Limb (tissue), 2 donors: Measurements from ENCODE around the gene ARAP1.

Source experiments
- DNase-seq, 2 donors: peaks; one replicate each; pipeline ENCODE4 v3.0.0-alpha.2; 2016; ENCODE audit errors: extremely low spot score in 2 of 2

The ARAP1 gene

GRCh38 chr11:72724851-72725723 is 27.1 kb downstream of the ARAP1 start:
- peak; percentile 85 to 87 for DNase-seq

GRCh38 chr11:72724021-72724551 is 28.1 kb downstream of the ARAP1 start:
- no peak for DNase-seq

GRCh38 chr11:72723508-72723907 is 28.7 kb downstream of the ARAP1 start:
- no peak for DNase-seq

DNA sequence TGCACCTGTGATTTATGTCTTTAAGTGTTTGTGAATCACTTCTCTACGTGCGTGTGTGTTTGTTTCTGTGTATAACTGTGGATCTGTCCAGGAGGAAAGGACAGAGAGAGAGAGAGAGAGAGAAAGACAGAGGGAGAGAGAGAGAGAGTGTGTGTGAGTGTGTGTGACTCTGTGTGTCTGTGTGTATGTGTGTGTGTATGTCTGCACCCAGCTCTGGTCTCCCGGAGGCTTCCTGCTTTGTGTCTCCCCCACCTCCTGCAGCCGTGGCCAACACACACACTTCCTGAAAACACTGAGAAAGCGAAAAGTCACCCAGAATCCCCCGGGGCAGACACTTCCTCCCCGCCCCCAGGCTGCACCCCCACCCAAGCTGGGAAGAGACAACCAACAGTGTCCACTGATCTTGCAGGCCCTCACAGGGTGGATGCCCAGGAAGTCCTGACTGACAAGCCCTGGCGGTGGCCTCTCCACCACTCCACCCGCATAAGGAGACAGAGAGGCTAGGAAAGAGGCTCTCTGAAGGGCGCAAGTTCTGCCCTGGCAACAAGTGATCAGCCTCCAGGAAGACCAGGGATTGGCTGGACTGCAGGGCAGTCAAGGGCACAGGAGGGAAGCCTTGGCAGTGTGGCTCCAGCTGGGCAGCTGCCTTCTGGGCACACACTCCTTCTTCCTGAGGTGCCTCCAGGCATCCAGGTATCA is 30.0 kb downstream of the ARAP1 start:
- DNase-seq = peak; percentile 86 to 89

DNA sequence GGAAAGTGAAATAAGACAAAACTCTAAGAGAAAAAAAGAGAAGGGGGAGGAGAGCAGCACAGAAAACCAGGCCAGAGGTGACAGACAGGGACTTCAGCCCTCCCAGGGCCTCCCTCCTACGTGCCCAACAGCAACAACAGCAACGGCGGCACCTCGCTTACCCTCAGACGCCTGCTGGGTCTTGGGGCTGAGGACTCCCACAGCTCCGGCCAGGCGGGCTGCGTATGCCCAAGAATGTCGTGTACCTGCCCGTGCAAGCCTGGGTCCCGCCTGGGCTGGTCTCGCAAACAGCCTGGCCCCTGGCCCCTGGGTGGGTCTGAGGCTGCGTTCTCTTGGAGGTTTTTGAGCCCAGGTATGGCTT is 30.5 kb downstream of the ARAP1 start:
- DNase-seq = no peak

- no peak for DNase-seq
Observed at GRCh38 chr11:72721276-72721675, 30.9 kb downstream of the ARAP1 start.

- no peak for DNase-seq
Observed at GRCh38 chr11:72720784-72721183, 31.4 kb downstream of the ARAP1 start.

- DNase-seq = no peak
Observed at GRCh38 chr11:72720047-72720446, 32.2 kb downstream of the ARAP1 start.

- no peak for DNase-seq
Observed at GRCh38 chr11:72719551-72719950, 32.7 kb downstream of the ARAP1 start.

- DNase-seq = no peak
Observed at GRCh38 chr11:72719144-72719543, 33.1 kb downstream of the ARAP1 start.

DNA sequence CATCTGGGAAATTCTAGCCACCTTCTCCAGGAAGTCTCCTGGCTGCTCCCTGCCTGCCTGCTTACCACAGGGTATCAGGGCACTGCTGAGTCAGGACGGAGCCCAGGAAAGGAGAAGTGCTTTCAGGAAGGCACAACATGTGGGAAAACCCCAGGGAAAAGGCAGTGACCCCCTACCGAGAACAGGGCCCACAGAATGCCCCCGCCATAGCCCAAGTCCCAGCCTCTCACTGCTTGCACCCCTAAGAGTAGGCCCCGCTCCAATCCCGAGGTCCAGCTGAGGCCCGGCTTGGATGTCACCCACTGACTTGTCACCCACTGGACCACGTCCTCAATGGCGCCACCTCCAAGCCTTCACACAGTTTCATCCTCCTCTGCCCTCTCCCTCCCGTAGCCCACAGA is 34.1 kb downstream of the ARAP1 start:
- DNase-seq = no peak

- no peak for DNase-seq
Observed at GRCh38 chr11:72716788-72717435, 35.3 kb downstream of the ARAP1 start.

DNA sequence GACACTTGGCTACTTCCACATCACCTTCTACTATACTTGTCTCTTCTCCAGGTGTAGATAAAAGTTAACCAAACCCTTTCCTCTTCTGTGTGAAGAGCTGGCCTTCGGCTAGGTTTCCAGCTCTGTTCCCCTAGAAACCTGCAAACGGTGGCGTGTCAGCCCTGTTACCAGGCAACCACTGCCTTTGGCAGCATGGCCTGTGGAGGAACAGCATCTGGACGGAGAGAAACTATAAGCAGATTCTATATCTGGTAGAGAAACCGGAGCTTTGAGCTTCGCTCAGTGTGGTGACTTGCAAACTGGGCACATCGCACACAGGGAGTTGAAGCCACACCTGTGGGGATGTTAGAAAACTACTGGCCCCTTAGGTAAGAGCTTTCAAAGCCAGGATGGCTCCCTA is 35.9 kb downstream of the ARAP1 start:
- peak; percentile 74 to 77 for DNase-seq

GRCh38 chr11:72712841-72713240 is 39.4 kb downstream of the ARAP1 start:
- no peak for DNase-seq

DNA sequence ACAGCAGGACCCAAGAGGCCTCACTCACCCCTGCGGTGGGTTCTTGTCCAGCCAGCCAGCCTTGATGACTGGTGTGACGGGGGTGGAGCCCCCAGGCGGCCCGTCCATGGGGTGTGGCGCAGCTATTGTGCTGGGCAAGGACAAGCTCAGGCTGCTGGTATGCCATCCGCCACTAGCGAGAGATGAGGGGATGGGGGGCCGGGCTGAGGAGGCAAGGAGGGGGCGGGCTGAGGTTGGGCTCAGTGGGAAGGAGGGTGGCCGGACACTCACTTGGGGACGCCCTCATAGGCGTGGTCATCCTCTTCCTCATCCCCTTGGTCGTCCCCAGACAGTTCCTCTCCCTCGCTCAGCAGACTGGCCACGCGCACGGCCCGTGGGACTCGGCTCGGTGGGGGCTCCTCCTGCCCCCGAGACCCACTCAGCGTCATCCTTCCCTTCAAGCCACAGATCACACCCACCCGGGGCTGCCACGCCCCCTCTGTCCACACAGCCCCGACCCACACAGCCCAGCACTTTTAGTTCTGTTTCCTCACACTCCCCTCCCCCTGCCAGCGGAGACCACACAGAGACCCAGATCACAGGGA is 39.9 kb downstream of the ARAP1 start:
- no peak for DNase-seq

DNA sequence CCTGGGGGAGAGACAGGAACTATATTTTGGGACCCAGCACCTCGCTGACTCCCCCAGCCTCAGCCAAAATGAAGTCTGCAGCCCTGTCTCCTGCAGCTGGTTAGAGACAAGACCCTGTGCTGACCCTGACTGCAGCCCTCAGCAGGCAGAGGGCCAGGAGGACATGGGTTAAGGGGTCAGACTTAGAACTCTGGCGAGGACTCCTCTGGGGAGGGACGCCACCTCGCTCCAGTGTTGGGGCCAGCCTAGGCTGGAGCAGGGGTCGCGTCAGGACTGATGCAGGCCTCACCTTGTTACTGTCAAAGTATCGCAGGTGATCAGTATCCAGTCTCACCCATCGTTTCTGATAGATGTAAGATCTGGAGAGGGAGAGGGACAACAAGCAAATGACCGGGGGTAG is 41.1 kb downstream of the ARAP1 start:
- DNase-seq = no peak

DNA sequence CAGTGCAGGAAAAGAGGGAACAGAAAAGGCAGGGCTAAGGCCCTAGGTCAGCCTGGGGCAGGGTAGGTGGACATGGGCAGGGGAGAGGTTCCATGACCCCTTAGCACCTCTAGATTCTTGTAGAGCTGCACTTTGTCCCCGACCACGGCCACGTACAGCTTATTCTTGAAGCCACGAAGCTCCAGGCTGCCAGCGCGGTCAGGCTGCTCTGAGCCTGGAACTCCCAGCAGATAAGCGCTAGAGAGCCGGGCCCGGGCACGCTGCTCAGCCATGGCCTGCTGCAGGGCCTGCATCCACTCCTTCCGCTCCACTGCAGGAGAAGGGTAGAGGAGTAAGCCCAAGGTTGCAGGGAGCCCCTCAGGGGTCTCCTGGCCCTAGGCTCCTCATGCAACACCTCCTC is 41.9 kb downstream of the ARAP1 start:
- no peak for DNase-seq

GRCh38 chr11:72709478-72710238 is 42.5 kb downstream of the ARAP1 start:
- DNase-seq = no peak

DNA sequence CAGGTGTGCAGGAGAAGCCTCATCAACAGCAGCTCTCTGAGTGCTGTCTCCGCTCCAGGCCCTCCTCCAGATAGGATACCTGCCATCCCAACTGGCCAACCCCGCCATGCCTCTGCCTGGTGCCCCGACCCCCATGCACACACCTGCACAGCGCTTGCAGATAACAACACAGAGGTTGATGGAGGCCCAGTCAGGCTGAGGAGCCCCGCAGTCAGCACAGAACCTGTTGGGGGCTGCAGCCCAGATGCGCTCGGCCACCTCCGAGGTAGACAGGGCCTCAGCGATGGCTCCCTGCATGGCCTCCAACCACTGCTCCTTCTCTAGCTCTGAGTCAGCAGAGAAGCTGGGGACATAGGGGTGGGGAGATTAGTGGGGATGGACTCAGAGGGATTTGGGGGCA is 45.2 kb downstream of the ARAP1 start:
- DNase-seq = no peak

- no peak for DNase-seq
Observed at GRCh38 chr11:72706579-72706978, 45.6 kb downstream of the ARAP1 start.
